HG03457 (cell line): Measurements from ENCODE around the gene NMBR.
"Not testable (repeated sequence)": the region's sequence is repeated elsewhere in the genome, so short reads cannot be mapped to it uniquely, and the experiment has no call there.

ENCODE experiments used
- ATAC-seq: cut with Tn5 transposase; IDR thresholded peaks from one replicate; pipeline ENCODE4 v1.9.1; 2021; ENCODE audit warnings: moderate number of reproducible peaks; ENCODE audit not compliant: unreplicated experiment

NMBR gene

DNA sequence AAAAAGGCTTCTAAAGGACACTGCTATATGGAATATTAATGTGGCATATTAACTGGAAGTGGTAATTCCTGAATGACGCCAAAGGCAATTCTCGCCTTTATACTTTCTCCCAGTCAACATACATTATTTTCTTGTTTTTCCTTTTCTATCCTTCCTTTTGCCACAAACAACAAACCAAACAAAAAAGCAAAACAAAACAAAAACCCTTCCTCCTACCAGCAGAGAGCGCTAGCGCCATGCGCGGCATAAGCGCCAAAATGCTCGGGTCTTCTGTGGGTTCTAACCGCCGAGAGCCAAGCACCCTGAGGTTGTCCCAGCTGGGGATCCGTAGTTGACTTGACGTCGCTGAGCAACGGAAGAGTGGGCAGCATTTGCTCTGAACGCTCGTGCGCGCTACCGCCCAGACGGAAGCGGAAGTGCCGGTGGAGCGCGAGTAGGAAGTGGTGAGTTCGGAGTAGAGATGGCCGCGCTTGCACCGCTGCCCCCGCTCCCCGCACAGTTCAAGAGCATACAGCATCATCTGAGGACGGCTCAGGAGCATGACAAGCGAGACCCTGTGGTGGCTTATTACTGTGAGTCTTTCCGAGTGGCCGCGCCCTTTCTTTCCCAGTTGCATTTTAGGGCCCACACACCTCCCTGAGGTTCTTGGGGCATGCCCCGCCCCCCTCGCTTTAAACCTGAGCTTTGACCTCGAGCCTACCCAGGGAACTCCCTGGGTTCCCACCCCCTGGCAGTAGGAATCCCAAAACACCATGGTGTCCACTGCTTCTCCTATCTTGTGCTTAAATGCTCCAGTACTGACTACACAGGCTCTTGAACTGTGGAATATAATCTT, at the start of gene NMBR, which contains the start of gene VTA1:
Gene NMBR, minus strand, starts transcription at position 295 of the 835 bp plus-strand sequence. CDS start 58,464 bp downstream, outside the sequence.
Gene VTA1, plus strand, starts transcription at position 436 of the 835 bp plus-strand sequence. Its CDS starts 25 bp downstream, at position 461.
- peak; percentile 99 for ATAC-seq

DNA sequence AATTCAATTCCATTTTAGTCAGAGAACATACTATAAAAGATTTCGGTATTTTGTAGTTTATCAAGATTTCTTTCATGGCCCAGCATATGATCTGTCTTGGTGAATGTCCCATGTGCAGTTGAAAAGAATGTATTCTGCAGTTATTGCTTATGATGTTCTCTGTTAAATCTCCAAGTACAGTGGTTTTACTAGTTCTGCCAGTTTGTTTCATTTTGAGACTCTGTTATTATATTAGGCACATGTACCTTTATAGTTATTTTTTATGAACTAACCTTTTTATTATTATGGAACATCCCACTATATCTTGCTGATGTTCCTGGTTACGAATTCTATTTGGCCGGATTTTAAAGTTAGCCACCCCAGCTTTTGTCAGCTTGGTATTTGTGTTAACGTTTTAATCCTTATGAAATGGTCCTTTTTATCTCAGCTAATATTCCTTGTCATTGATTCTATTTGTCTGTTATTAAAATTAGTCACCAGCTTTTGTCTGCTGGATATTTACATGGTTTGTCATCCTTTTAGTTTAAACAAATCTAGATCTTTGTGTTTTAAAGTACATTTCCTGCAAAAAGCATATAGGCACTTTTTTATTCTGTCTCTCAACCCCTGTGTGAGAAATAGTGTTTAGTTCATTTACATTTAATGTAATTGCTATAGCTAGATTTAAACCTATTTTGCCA, 49.1 kb upstream of the NMBR start:
- ATAC-seq: no peak

DNA sequence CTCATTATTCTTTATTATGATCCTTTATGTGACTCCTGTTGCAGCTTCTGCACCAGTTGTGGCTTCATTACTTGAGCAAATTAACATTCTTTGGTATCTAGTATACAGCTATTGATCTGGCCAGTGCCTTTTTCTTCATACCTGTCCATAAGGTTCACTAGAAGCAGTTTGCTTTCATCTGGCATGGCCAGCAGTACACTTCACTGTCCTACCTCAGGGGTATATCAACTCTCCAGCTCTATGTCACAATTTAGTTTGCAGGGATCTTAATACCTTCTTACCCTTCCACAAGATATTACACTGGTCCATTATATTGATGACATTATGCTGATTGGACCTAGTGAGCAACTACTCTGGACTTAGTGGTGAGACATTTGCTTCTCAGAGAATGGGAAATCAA, 46.7 kb upstream of the NMBR start:
- ATAC-seq: no peak

DNA sequence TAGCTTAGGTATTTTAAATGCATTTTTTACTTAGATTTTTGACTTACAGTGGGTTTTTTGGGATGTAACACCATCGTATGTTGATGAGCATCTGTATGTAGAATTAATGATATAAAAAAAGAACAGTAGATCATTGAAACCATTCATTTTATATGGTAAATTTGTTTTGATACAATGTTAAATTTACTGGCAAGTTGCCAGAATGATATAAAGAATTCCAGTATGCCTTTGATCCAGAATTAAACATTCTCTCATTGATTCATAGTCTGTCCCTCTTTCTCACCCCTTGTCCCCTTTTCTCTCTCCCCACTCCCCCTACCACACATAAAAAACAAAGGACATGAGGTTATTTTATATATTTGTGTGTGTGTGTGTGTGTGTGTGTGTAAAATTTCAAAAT, 45.4 kb upstream of the NMBR start:
- ATAC-seq: no peak

DNA sequence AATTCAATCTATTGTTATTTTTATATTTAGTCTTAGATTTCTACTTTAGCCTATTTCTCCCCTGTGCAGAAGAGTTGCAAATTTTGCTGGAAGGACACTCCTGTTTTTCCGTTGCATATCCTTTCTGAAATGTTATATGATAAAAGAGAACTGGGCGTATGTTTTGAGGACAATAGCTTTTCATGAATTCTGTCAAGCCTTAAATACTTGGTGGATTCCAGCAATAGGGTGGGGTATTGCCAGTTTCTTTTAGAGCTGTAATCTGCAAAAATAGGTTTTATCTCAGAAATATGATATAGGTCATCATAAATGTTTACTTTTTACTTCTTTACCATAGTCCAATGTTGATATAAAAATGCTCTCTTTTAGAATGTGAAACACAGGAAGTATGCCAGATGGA, 42.1 kb upstream of the NMBR start:
- no peak for ATAC-seq

DNA sequence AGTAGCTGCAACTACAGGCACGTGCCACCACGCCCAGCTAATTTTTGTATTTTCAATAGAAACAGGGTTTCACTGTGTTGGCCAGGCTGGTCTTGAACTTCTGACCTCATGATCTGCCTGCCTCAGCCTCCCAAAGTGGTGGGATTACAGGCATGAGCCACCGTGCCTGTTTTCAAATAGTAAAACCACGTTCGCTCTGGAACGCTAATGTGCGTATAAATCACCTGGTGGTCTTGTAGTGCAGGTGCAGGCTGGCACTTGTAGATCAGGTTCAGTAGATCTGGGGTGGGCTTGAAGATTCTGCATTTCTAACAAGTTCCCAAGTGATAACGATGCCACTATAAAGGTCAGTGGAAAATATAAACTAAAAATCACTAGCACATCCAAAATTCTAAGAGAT, 41.4 kb upstream of the NMBR start:
- not testable (repeated sequence) for ATAC-seq

DNA sequence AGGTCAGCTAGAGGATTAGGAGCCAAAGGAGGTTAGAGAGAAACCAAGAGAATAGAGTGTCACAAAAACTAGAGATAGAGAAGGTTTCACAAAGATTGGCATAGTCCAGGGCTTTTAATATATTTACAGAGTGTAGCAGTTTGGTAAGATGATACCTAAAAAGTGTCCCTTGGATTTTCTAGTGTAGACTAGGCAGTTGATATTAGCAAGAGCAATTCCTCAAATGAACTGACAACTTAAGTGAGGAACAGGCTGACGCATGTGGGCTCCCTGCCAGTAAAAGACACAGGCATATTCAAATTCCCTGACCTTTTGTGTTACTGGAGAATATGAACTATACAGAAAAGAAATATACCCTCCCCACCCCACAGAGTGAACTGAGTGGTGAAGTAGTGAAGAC, 40.3 kb upstream of the NMBR start:
- ATAC-seq: no peak

DNA sequence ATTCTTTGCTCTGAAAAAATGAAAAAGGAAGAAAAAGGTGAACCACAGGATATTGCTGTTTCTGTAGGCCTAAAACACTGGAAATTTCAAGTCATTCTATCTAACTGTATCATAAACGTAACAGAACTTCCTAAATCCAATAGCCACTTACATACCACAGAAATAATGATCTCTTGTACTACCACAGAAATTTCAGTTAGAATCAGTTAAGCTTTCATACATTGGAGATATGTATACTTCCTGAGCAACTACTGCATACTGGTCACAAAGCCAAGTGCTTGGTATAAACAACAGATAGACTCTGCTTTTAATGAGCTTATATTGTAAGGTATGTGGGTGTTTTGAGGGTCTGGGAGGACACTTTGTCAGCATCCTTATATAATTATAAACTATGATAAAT, 38.7 kb upstream of the NMBR start:
- no peak for ATAC-seq

DNA sequence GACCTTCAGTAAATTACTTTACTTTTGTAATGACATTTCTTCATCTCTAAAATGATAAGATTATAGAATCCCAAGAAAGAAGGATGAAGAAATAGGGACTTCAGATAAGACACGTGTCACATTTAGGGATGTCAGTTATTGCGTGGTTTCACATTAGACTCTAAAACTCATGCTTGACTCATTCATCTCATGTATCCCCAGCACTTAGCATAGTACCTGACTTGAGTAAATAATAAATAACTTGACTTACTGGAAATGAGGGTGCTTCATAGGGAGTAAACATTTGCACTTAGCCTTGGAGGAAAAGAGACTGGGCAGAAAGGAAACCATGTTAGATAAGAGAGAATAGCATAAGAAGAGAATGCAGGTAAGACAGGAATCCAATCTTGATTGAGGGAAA, 37.4 kb upstream of the NMBR start:
- ATAC-seq: no peak

DNA sequence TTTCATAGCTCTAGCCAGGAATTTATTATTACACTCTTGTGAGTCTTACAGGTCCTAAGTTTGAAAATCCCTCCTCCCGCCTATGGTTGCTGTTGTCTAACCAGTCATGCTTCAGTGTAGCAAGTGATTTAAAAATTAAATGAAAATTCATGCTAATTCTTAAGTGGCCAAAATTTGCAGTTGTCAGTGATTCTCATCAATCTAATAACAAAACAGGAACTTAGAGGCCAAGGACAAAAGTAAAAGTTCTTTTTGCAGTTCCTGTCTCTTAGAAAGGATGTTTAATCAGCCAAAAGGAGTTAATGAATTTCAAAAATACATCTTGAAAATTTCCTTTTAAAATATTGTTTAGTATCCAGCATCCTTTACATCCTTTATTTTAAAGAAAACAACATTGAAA, 36.4 kb upstream of the NMBR start:
- ATAC-seq: no peak

DNA sequence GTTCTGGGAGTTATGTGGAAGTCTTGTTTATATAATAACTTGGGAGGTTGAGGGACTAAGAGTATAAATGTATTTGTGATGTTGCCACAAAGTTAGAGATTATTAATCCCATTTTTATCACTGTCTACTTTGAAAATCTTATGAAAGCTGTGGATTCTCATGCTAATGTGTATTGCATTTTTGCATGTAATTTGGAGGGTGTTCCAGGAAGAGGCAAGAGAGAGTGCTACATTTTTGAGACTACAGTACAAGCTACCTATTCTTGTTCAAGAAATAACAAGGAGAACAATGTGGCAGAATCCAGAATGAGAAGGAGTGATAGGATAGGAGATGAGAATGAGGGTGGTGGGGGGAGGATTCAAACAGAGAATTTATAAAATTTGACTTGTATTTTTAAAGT, 35.1 kb upstream of the NMBR start:
- no peak for ATAC-seq

DNA sequence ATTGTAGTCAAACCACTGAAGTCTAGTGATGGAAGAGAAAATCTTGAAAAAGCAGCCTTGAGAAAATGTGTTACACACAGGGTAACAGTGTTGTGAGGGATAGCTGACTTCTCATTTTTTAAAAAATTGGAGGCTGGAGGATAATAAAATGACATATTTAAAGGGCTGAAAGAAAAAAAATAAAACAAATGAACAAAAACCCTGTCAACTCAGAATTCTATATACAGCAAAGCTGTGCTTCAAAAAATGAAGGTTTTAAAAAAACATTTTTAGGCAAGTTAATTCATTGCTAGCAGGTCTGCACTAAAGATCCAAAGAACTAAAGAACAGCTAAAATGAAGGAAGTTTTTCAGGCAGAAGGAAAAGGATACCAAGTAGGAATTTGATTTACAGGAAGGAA, 31.2 kb upstream of the NMBR start:
- ATAC-seq: no peak

DNA sequence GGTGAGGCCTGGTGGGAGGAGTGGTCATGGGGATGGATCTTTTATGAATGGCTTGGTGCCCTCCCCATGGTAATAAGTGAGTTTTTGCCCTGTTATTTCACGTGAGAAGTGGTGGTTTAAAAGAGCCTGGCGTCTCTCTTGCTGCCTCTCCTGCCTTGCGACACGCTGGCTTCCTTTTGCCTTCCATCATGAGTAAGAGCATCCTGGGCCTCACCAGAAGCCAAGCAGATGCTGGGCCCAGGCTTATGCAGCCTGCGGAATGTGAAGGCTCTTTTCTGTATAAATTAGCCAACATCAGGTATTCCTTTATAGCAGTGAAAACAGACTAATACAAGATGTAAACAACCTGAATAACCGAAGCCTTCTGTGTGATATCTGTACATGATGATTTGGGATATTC, 27.8 kb upstream of the NMBR start:
- no peak for ATAC-seq

DNA sequence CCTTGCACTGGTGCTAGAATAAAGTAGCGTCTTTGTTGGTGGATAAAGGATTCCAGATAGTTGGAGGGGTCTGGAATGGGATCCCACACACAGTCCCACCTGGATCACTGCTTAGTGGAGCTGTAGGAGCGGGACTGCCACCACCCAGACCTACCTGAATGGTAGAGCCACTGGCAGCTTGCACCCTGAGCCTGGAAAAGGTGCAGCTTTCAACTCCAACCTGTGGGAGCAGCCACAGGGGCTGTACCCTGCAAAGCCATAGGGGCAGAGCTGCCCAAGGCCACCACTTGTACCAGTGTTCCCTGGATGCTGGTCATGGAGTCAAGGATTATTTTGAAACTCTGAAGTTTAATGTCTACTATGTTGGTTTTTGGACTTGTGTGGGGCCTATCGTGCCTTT, 27.1 kb upstream of the NMBR start:
- ATAC-seq: no peak

DNA sequence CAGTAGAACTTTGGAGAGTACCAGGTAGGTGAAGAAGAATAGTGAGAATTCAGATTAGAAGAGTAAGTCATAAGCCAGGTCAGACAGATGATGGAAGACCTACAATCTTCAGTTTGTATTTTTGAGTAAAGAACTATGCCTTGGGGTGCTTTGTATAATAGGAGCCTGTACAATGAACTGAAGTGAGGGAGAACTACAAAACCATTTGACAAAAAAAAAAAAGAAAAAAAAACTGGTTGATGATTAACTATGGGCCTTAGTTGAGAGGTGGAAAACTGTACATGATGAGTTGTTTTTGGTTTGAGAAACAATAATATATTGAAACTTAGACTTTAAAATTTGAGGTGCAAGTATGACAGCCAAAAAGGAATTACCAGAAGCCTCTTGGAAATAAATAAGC, 25.8 kb upstream of the NMBR start:
- no peak for ATAC-seq

DNA sequence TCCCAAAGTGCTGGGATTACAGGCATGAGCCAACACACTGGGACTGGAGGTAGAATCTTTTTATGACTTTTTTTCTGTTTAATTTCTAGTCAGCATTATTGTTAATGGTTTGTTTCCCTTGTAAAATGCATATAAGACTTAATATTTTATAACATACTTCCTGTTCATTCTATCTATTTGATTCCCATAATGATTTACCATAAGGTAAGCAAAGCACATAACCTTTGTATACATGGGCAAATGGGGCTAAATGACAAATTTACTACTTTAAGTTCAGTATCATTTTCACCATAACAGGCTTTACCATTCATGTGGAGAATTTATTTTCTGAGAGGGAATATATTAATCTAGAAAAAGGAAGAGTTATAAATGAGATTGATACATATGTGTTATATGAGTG, 24.4 kb upstream of the NMBR start:
- no peak for ATAC-seq

DNA sequence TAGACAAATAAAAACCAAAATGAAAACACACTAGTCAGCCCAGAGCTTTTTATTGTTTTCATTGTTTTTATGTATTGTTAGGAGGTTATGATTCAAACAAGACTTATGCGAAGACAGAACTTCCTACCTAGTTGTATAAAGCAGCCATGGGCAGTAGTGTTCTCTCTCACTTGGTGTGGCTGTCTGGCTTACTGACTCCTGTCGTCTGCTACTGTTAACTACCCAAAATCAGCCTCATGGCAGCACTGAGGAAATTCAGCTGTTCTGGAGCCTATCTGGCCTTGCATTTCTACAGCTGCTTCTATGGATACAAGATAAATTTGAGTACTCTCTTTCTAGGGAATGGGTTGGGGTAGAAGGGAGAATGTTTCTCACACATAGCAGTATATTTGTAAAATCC, 20.6 kb upstream of the NMBR start:
- no peak for ATAC-seq

DNA sequence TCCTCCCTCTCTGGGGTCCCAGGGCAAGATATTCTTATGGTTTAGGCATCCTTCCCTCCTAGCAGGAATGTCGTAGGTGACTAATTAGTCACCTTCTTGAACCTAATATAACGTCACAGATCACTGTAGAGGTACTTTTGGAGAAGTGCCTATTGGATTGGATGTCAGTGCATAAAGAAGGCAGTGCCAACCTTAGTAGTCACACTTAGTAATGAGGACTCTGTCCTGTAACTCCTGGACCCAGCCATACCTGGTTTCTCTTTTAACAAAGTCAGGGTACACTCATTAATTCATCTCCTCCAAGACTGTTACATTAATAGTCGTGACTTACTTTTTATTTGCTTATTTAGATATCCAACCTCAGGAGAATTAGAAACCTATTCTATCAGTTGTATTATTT, 20.1 kb upstream of the NMBR start:
- ATAC-seq: no peak

DNA sequence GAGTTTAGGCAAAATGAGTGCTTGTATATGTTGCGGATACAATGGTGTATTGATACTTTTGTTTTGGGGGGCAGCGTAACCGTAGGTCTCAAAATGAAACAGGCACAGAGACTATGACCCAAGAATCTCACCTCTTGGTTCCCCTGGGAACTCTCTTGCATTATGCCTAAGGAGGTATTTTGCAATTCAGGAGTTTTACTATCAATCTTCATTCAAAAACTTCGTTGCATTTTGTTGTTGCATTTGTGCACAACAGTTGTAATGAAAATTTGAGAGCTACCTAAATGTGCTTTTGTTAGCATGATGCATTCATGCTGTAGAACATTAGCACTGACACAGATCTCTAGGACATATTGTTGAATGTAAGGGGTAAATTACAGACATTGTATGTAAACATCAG, 18.3 kb upstream of the NMBR start:
- ATAC-seq: no peak

DNA sequence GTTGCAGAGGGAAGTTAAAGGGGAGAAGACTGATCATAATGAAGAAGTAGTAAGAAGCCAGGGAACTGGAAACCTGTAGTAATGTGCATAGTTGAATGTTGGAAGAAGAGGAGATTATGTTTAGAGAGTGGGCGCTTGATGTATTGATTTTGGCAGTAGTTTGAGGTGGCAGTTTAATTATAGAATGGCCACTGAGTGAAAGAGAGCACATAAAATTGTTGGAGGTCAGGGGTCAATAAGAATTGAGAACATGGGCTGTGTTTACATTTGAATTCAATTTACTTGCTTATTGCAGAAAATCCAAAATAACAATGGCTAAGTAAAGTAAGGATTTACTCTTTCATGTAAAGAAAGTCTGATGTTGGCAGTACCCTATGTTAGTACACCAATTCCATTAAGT, 15.9 kb upstream of the NMBR start:
- no peak for ATAC-seq

DNA sequence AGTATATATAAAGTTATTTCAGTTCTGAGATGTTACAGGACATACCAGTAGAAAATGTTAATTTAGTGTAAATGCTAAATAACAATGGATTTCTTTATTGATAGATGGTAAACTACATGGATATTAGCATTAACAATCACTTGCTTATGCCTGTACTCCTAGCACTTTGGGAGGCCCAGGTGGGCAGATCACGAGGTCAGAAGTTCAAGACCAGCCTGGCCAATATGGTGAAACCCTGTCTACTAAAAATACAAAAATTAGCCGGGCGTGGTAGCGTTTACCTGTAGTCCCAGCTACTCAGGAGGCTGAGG, 9.8 kb upstream of the NMBR start:
- not testable (repeated sequence) for ATAC-seq

DNA sequence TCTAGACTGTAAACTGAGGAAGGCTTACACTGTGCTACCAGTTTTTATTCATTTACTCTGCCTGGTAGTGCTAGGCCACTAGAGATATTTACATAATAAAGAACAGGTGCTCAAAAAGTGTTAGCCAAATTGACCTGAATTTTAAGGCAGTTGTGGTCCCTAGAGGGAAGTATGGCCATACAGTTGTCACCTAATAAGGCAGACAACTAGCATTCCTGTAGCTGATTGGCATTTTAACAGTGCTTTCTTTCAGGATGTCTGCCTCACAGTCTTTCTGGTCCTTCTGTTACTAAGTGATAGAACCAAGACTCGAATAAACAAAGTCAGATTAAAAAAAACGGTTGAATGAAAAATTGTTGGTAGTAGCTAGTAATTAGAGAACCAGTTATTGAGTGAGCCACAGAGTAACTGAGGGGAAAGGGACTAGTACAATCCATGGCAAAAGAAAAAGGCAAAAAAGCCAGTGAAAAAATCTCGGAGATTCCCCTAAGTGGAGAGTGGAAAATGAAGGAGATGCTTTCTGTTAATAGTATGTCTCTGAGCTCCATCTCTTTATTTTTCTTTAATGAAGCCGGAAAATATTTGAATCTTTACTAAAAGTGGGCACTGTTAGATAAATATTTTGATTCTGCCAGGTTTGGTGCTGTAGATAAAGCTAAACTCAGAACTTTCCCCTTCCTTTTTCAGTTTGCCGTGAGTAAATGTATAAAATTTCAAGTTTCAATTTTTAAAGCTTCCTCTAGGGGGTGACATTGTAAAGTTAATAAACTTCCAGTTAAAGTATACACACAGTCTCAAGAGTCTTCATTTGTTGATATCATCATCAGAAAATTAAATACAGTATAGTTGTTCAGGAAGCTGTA, 9.2 kb upstream of the NMBR start:
- no peak for ATAC-seq
